IPS-18a (cell line): ENCODE measurements around the gene KLF17.
"Not testable (repeated sequence)": the region's sequence is repeated elsewhere in the genome, so short reads cannot be mapped to it uniquely, and the experiment has no call there.

ENCODE experiments used
- H3K27ac ChIP-seq: one replicate; pipeline ENCODE4 v1.5.1; 2013; ENCODE audit warnings: low read length
- H3K27me3 ChIP-seq: one replicate; pipeline ENCODE4 v1.6.1; 2013; ENCODE audit warnings: mild to moderate bottlenecking, low read length; ENCODE audit not compliant: control insufficient read depth, insufficient read depth
- H3K36me3 ChIP-seq: one replicate; pipeline ENCODE4 v1.6.1; 2013; ENCODE audit warnings: low read depth, low read length; ENCODE audit not compliant: control insufficient read depth
- H3K4me1 ChIP-seq: one replicate; pipeline ENCODE4 v1.6.1; 2013; ENCODE audit warnings: low read depth, low read length; ENCODE audit not compliant: control insufficient read depth
- H3K4me3 ChIP-seq: one replicate; pipeline ENCODE4 v1.5.1; 2013; ENCODE audit warnings: low read length
- H3K9ac ChIP-seq: one replicate; pipeline ENCODE4 v1.6.1; 2013; ENCODE audit warnings: mild to moderate bottlenecking, low read length, moderate library complexity
- H3K9me3 ChIP-seq: one replicate; pipeline ENCODE4 v1.6.1; 2013; ENCODE audit warnings: low read depth, low read length; ENCODE audit not compliant: control insufficient read depth

The KLF17 gene

DNA sequence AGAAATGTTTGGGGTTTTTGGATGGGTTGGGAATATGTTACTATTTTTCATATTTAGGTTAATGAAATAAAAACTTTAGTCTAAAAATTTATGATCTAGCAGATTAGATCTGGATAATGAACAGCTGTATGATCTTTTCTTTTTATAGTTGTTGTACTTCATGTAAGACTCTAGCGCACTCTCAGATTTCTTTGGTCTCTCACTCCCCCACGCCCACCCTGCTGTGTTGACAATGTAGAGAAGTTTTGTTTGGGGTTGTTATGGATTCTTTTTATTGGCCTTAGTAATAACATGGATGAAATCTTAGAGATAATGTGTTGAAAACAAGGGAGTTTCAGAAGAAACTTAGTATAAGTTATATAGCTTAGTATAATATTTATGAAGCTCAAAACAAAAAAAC, 17.3 kb downstream of the KLF17 start:
- H3K27me3 ChIP-seq, result no peaks in the 10 kb centered on the region
- H3K9ac ChIP-seq, result no peak overlapping the region
- no peak overlapping the region for H3K27ac ChIP-seq
- no peaks in the 10 kb centered on the region for H3K36me3 ChIP-seq
- H3K4me1 ChIP-seq, result no peaks in the 10 kb centered on the region
- H3K9me3 ChIP-seq, result no peaks in the 10 kb centered on the region
- no peak overlapping the region for H3K4me3 ChIP-seq

- Histone ChIP-seq H3K27me3 (no peaks in the 10 kb centered on the region), H3K9me3 (no peaks in the 10 kb centered on the region), H3K27ac (no peak overlapping the region), H3K9ac (no peak overlapping the region), H3K4me1 (no peaks in the 10 kb centered on the region), H3K4me3 (no peak overlapping the region), H3K36me3 (no peaks in the 10 kb centered on the region)
Measured at GRCh38 chr1:44138239-44138638, 19.6 kb downstream of the KLF17 start.

GRCh38 chr1:44139565-44139964, 20.9 kb downstream of the KLF17 start:
- H3K27ac ChIP-seq, H3K27me3 ChIP-seq, H3K4me1 ChIP-seq, H3K36me3 ChIP-seq, H3K4me3 ChIP-seq, H3K9ac ChIP-seq, H3K9me3 ChIP-seq: not testable (repeated sequence)

DNA sequence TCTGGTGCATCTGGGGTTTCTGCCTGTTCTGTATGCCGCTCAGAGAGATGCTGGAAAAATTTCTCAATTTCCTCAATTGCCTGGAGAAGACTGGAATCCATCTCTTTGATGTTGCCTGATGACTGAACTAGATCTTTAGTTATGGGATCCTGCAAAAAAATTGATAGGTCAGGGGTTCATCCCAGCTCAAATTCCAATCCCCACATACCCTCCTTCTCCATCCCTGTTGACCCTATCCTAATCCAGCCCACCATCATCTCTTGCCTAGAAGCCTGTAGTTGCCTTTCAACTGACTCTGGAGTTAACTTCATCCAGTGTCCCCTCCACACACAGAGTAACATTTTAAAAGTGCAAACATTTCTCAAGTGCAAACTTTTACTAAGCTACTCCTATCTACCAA, 22.9 kb downstream of the KLF17 start, which contains the start of gene KLF18:
KLF18 (minus strand) TSS at position 101 of the 400 bp plus-strand sequence; CDS start at position 101, 0 bp downstream.
- Histone ChIP-seq H3K9me3 (no peaks in the 10 kb centered on the region), H3K9ac (no peak within 1 kb of the TSS), H3K27me3 (no peaks in the 10 kb centered on the region), H3K4me1 (no peaks in the 10 kb centered on the region), H3K4me3 (no peak within 1 kb of the TSS), H3K27ac (no peak within 1 kb of the TSS), H3K36me3 (no peaks in the 10 kb centered on the region)

- no peaks in the 10 kb centered on the region for H3K27me3 ChIP-seq
- H3K36me3 ChIP-seq, result no peaks in the 10 kb centered on the region
- H3K27ac ChIP-seq, result no peak overlapping the region
- H3K4me1 ChIP-seq, result peaks cover 1% of the 10 kb centered on the region
- no peak overlapping the region for H3K4me3 ChIP-seq
- H3K9me3 ChIP-seq, result no peaks in the 10 kb centered on the region
- no peak overlapping the region for H3K9ac ChIP-seq
Measured at GRCh38 chr1:44144962-44145756, 26.5 kb downstream of the KLF17 start.

DNA sequence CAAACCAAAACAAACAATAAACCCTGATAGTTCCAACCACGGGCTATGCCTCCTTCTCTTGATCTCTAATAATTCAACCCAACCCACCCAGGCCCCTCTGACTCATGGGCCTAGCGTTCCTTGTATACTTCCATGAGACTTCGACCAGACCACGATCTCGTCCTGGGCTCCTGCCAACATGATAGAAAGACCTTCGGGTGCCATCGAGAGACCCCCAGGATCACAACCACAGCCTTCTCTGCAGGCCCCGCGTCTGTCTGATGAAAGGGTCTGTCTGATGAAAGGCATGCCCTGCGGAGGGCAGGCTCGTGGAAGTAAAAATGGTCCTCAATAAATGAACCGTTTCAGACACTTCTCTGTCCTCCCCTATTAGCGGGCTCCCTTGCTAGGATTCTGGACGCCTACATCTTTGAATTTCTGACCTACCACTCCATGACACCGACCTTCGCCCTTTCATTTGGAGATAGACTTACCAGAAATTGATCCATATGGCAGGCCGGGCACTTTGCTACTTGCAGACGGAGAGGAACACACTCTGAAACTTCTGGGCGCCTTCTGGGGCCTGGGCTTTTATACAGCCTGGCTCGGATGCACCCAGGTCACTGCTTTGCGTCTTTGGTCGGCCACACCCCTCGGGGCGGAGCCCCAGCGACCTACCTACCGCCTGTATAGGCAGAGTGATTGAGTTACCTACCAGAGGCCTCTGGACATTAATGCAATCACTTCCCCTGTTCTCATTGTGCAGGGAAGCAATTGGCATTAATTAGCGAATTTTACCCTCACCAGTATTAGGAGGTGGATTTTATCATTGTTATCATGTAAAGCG, 28.1 kb downstream of the KLF17 start:
- Histone ChIP-seq H3K27ac (no peak overlapping the region), H3K4me1 (peaks cover 6% of the 10 kb centered on the region), H3K4me3 (no peak overlapping the region)

GRCh38 chr1:44147582-44147981, 29.0 kb downstream of the KLF17 start:
- H3K4me3 ChIP-seq, result no peak overlapping the region
- H3K27ac ChIP-seq, result no peak overlapping the region

More for the DNA sequence above, 28.1 kb downstream of the KLF17 start:
- H3K36me3 ChIP-seq, result no peaks in the 10 kb centered on the region
- no peaks in the 10 kb centered on the region for H3K27me3 ChIP-seq
- H3K9ac ChIP-seq, result no peak overlapping the region
- no peaks in the 10 kb centered on the region for H3K9me3 ChIP-seq

GRCh38 chr1:44151332-44151731, 32.7 kb downstream of the KLF17 start:
- no peaks in the 10 kb centered on the region for H3K27me3 ChIP-seq
- no peaks in the 10 kb centered on the region for H3K9me3 ChIP-seq
- H3K9ac ChIP-seq, result no peak overlapping the region
- H3K36me3 ChIP-seq, result no peaks in the 10 kb centered on the region
- no peak overlapping the region for H3K27ac ChIP-seq
- no peak overlapping the region for H3K4me3 ChIP-seq
- peaks cover 19% of the 10 kb centered on the region for H3K4me1 ChIP-seq

More at GRCh38 chr1:44147582-44147981, 29.0 kb downstream of the KLF17 start:
- Histone ChIP-seq H3K9me3 (no peaks in the 10 kb centered on the region), H3K9ac (no peak overlapping the region), H3K36me3 (no peaks in the 10 kb centered on the region), H3K27me3 (no peaks in the 10 kb centered on the region), H3K4me1 (peaks cover 6% of the 10 kb centered on the region)

DNA sequence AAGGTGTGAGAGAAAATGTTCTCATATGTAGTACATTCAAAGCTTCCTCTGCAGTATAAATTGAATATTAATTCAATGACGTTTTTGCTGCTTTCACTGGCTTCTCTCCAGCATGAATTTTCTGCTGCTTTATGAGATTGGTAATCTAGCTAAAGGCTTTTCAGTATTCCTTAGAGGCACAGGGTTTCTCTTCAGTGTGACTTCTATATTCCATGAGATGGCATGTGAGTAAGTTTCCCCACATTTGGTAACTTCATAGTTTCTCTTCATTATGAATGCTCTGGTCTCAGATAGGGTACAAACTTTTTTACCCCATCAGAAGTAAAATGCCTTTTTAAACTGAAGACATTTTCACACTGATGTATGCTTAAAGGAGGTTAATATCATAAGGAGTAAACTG, 33.2 kb downstream of the KLF17 start:
- no peaks in the 10 kb centered on the region for H3K36me3 ChIP-seq
- H3K9ac ChIP-seq, result no peak overlapping the region
- no peak overlapping the region for H3K4me3 ChIP-seq
- H3K4me1 ChIP-seq, result peaks cover 19% of the 10 kb centered on the region
- no peaks in the 10 kb centered on the region for H3K27me3 ChIP-seq
- no peaks in the 10 kb centered on the region for H3K9me3 ChIP-seq
- no peak overlapping the region for H3K27ac ChIP-seq

DNA sequence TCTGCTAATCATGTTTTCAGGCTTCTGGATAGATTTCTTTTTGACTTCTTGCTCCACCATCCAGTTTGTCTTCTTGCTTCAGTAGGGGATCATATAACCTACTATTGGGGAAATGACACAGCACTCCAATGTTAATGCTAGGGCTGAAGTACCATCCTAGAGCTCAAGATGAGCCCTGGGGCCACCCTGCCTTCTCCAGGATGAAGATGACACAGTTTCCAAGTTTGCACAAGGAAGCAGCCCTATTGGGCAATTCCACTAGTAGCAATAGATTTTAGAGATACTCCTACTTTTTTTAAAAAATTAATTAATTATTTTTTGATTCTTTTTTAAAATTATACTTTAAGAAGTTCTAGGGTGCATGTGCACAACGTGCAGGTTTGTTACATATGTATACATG, 34.1 kb downstream of the KLF17 start:
- no peak overlapping the region for H3K9ac ChIP-seq
- no peaks in the 10 kb centered on the region for H3K27me3 ChIP-seq
- no peaks in the 10 kb centered on the region for H3K9me3 ChIP-seq
- no peak overlapping the region for H3K27ac ChIP-seq
- no peaks in the 10 kb centered on the region for H3K36me3 ChIP-seq
- no peak overlapping the region for H3K4me3 ChIP-seq
- peaks cover 19% of the 10 kb centered on the region for H3K4me1 ChIP-seq

- peak overlapping the region; percentile 45 for H3K9ac ChIP-seq
- no peak overlapping the region for H3K27ac ChIP-seq
- no peak overlapping the region for H3K4me3 ChIP-seq
- H3K9me3 ChIP-seq, result no peaks in the 10 kb centered on the region
- H3K27me3 ChIP-seq, result no peaks in the 10 kb centered on the region
- H3K36me3 ChIP-seq, result no peaks in the 10 kb centered on the region
- peaks cover 19% of the 10 kb centered on the region for H3K4me1 ChIP-seq
Measured at GRCh38 chr1:44154049-44154448, 35.4 kb downstream of the KLF17 start.
